Fibroblast of lung (primary cell): ENCODE data around the gene DNAJB11. TPM values are rescaled to one million over a fixed set of nuclear protein-coding genes. Genes with fewer than 3 reads are reported as not detected.

Source experiments
- DNase-seq, 2 donors: peaks; one replicate each; pipeline versions ENCODE4 v3.0.0 to v3.0.0-alpha.2; 2010; ENCODE audit warnings: low read depth in 2 of 2
- H2AFZ ChIP-seq: 2 replicates; pipeline ENCODE4 v1.5.1; 2012; ENCODE audit warnings: low read length, control low read depth, inconsistent platforms
- H3K27ac ChIP-seq: 2 replicates; pipeline ENCODE4 v1.5.1; 2011; ENCODE audit warnings: low read length, control low read depth; ENCODE audit not compliant: insufficient read depth
- H3K27me3 ChIP-seq: 2 replicates; pipeline ENCODE4 v1.5.1; 2011; ENCODE audit warnings: mild to moderate bottlenecking, low read length; ENCODE audit not compliant: control insufficient read depth, insufficient read depth
- H3K36me3 ChIP-seq: 2 replicates; pipeline ENCODE4 v1.5.1; 2011; ENCODE audit warnings: low read length; ENCODE audit not compliant: control insufficient read depth, insufficient read depth
- H3K4me1 ChIP-seq: 2 replicates; pipeline ENCODE4 v1.5.1; 2011; ENCODE audit warnings: low read length; ENCODE audit not compliant: control insufficient read depth, insufficient read depth; ENCODE audit errors: extremely low read depth
- H3K4me2 ChIP-seq: 2 replicates; pipeline ENCODE4 v1.5.1; 2011; ENCODE audit warnings: low read length, control low read depth; ENCODE audit not compliant: insufficient read depth; ENCODE audit errors: extremely low read depth
- H3K4me3 ChIP-seq, 4 experiments: fragments of 200-600 bp in 1 of 4; sonication (generic) in 1 of 4; replicated peaks in 1 of 4; 2 replicates each; pipeline ENCODE4 v1.5.1; 2011 to 2016; ENCODE audit warnings: low read length in 4 of 4, low read depth in 3 of 4, mild to moderate bottlenecking in 3 of 4, control low read depth in 2 of 4, inconsistent platforms in 1 of 4, mixed read lengths in 1 of 4; ENCODE audit not compliant: insufficient read depth in 1 of 4; ENCODE audit errors: control extremely low read depth in 1 of 4
- H3K79me2 ChIP-seq: 2 replicates; pipeline ENCODE4 v1.5.1; 2012; ENCODE audit warnings: mild to moderate bottlenecking, low read length, inconsistent platforms; ENCODE audit not compliant: control insufficient read depth, insufficient read depth
- H3K9ac ChIP-seq: 2 replicates; pipeline ENCODE4 v1.5.1; 2011; ENCODE audit warnings: mild to moderate bottlenecking, low read length, control low read depth; ENCODE audit not compliant: insufficient read depth
- H3K9me3 ChIP-seq: 2 replicates; pipeline ENCODE4 v1.5.1; 2012; ENCODE audit warnings: low read depth, low read length; ENCODE audit not compliant: control insufficient read depth, insufficient read depth
- H4K20me1 ChIP-seq: 2 replicates; pipeline ENCODE4 v1.5.1; 2011; ENCODE audit warnings: low read length; ENCODE audit not compliant: control insufficient read depth, insufficient read depth; ENCODE audit errors: extremely low read depth
- CTCF ChIP-seq, 2 donors: IDR thresholded peaks in 1 of 2; conservative IDR thresholded peaks in 1 of 2; 1 replicate in 1 of 2; 2 replicates in 1 of 2; pipeline ENCODE4 v1.5.1; 2011 to 2012; ENCODE audit warnings: low read length in 2 of 2, control low read depth in 1 of 2, inconsistent platforms in 1 of 2, low read depth in 1 of 2, mild to moderate bottlenecking in 1 of 2
- EZH2 ChIP-seq: IDR thresholded peaks from 2 replicates; pipeline ENCODE4 v1.5.1; 2012; ENCODE audit warnings: low read length, control low read depth, mild to moderate bottlenecking; ENCODE audit errors: missing control alignments
- polyA plus RNA-seq, 2 donors: library from polyadenylated mRNA; depleted of rRNA in 1 of 2; stranded (reverse) in 1 of 2; unstranded in 1 of 2; fragments of >200 nt; gene quantifications; 2 replicates each; pipeline ENCODE4 v1.2.1, GENCODE V29; 2011 to 2012; ENCODE audit warnings: missing spikeins in 1 of 2
- total RNA-seq: library from RNA; depleted of rRNA; stranded (reverse); fragments of >200 nt; gene quantifications from 2 replicates; pipeline ENCODE4 v1.2.1, GENCODE V29; 2014

Gene DNAJB11
- total and polyA plus RNA-seq, 2 donors (not counting 1 experiment from before 2014, with no cell fraction given), result 37.5 to 59.1 TPM

GRCh38 chr3:186538779-186539178 is 31.7 kb upstream of the DNAJB11 start:
- Histone ChIP-seq H4K20me1 (no peaks in the 10 kb centered on the region), H3K4me2 (no peak overlapping the region), H3K36me3 (no peaks in the 10 kb centered on the region), H3K9ac (no peak overlapping the region), H3K4me1 (peaks cover 4% of the 10 kb centered on the region), H3K4me3 (no peak overlapping the region), H3K79me2 (no peaks in the 10 kb centered on the region), H3K9me3 (no peaks in the 10 kb centered on the region), H3K27me3 (no peaks in the 10 kb centered on the region), H3K27ac (no peak overlapping the region), H2AFZ (no peak overlapping the region)
- no peak for DNase-seq
- TF ChIP-seq EZH2 (no peak), CTCF (conservative IDR thresholded peaks at IDR 0.05 in 1 of 2, IDR thresholded peaks at IDR 0.05 in 1 of 2; ENCODE audit: low read depth in 1 of 2, low read length in 2 of 2) (no peak)

- no peaks in the 10 kb centered on the region for H3K36me3 ChIP-seq
- no peak overlapping the region for H3K4me3 ChIP-seq
- H4K20me1 ChIP-seq, result no peaks in the 10 kb centered on the region
- no peaks in the 10 kb centered on the region for H3K9me3 ChIP-seq
- DNase-seq, result peak; percentile 67 to 75
- no peak for TF ChIP-seq EZH2
- TF ChIP-seq CTCF (conservative IDR thresholded peaks at IDR 0.05 in 1 of 2, IDR thresholded peaks at IDR 0.05 in 1 of 2; ENCODE audit: low read depth in 1 of 2, low read length in 2 of 2), result peak; percentile 62 to 64
- no peak overlapping the region for H3K9ac ChIP-seq
- no peaks in the 10 kb centered on the region for H3K79me2 ChIP-seq
- peak overlapping the region; percentile 45 for H3K4me2 ChIP-seq
- peaks cover 4% of the 10 kb centered on the region for H3K4me1 ChIP-seq
- H3K27ac ChIP-seq, result no peak overlapping the region
- no peak overlapping the region for H2AFZ ChIP-seq
- H3K27me3 ChIP-seq, result no peaks in the 10 kb centered on the region
Measured at GRCh38 chr3:186540221-186540834, 30.2 kb upstream of the DNAJB11 start.

- Histone ChIP-seq H3K36me3 (no peaks in the 10 kb centered on the region), H3K79me2 (no peaks in the 10 kb centered on the region), H3K4me1 (peaks cover 4% of the 10 kb centered on the region), H3K4me2 (no peak overlapping the region), H3K4me3 (no peak overlapping the region), H2AFZ (no peak overlapping the region), H3K27me3 (no peaks in the 10 kb centered on the region), H3K9me3 (no peaks in the 10 kb centered on the region), H3K9ac (no peak overlapping the region), H3K27ac (no peak overlapping the region), H4K20me1 (no peaks in the 10 kb centered on the region)
- TF ChIP-seq CTCF (conservative IDR thresholded peaks at IDR 0.05 in 1 of 2, IDR thresholded peaks at IDR 0.05 in 1 of 2; ENCODE audit: low read depth in 1 of 2, low read length in 2 of 2) (no peak), EZH2 (no peak)
- DNase-seq, result peak in 1 of 2 donors; percentile 44
Measured at GRCh38 chr3:186540835-186541226, 29.7 kb upstream of the DNAJB11 start.
